PC-9 (cell line): ENCODE measurements around the gene PDE8A.

ENCODE experiments used
- CTCF ChIP-seq: fragments of 200-600 bp; sonication (generic); conservative IDR thresholded peaks from 2 replicates; pipeline ENCODE4 v1.6.1; 2017; ENCODE audit warnings: mixed run types, antibody characterized with exemption, mild to moderate bottlenecking, moderate library complexity
- EZH2 ChIP-seq: fragments of 200-600 bp; sonication (generic); IDR thresholded peaks from 2 replicates; pipeline ENCODE4 v1.8.0; 2017; ENCODE audit warnings: antibody characterized with exemption, low read depth

- no peak for TF ChIP-seq CTCF
- TF ChIP-seq EZH2, result no peak
Observed at GRCh38 chr15:85026304-85027032, 44.8 kb downstream of the PDE8A start.
